GM12892 (cell line): ENCODE measurements around the gene HDAC6.

Source experiments
- POLR2A ChIP-seq: IDR thresholded peaks from 2 replicates; pipeline ENCODE4 v1.6.1; 2011; ENCODE audit warnings: low read depth, low read length, control low read depth
- POLR2AphosphoS5 ChIP-seq: IDR thresholded peaks from 2 replicates; pipeline ENCODE4 v1.6.1; 2011; ENCODE audit warnings: low read depth, low read length, control low read depth
- TAF1 ChIP-seq: IDR thresholded peaks from 2 replicates; pipeline ENCODE4 v1.6.1; 2011; ENCODE audit warnings: low read depth, mild to moderate bottlenecking, control low read depth, low read length, borderline replicate concordance

GRCh38 chrX:48826135-48826875 is 24.4 kb downstream of the HDAC6 start, which contains the start of gene ERAS:
- TF ChIP-seq POLR2A: no peak
- no peak for TF ChIP-seq POLR2AphosphoS5
- no peak for TF ChIP-seq TAF1
